Fibroblast of lung (primary cell): ENCODE results near the gene OPA1. TPM values are rescaled to one million over a fixed set of nuclear protein-coding genes. Genes with fewer than 3 reads are reported as not detected.

Source experiments
- DNase-seq, 2 donors: peaks; one replicate each; pipeline versions ENCODE4 v3.0.0 to v3.0.0-alpha.2; 2010; ENCODE audit warnings: low read depth in 2 of 2
- H2AFZ ChIP-seq: 2 replicates; pipeline ENCODE4 v1.5.1; 2012; ENCODE audit warnings: low read length, control low read depth, inconsistent platforms
- H3K27ac ChIP-seq: 2 replicates; pipeline ENCODE4 v1.5.1; 2011; ENCODE audit warnings: low read length, control low read depth; ENCODE audit not compliant: insufficient read depth
- H3K27me3 ChIP-seq: 2 replicates; pipeline ENCODE4 v1.5.1; 2011; ENCODE audit warnings: mild to moderate bottlenecking, low read length; ENCODE audit not compliant: control insufficient read depth, insufficient read depth
- H3K36me3 ChIP-seq: 2 replicates; pipeline ENCODE4 v1.5.1; 2011; ENCODE audit warnings: low read length; ENCODE audit not compliant: control insufficient read depth, insufficient read depth
- H3K4me1 ChIP-seq: 2 replicates; pipeline ENCODE4 v1.5.1; 2011; ENCODE audit warnings: low read length; ENCODE audit not compliant: control insufficient read depth, insufficient read depth; ENCODE audit errors: extremely low read depth
- H3K4me2 ChIP-seq: 2 replicates; pipeline ENCODE4 v1.5.1; 2011; ENCODE audit warnings: low read length, control low read depth; ENCODE audit not compliant: insufficient read depth; ENCODE audit errors: extremely low read depth
- H3K4me3 ChIP-seq, 4 experiments: fragments of 200-600 bp in 1 of 4; sonication (generic) in 1 of 4; replicated peaks in 1 of 4; 2 replicates each; pipeline ENCODE4 v1.5.1; 2011 to 2016; ENCODE audit warnings: low read length in 4 of 4, low read depth in 3 of 4, mild to moderate bottlenecking in 3 of 4, control low read depth in 2 of 4, inconsistent platforms in 1 of 4, mixed read lengths in 1 of 4; ENCODE audit not compliant: insufficient read depth in 1 of 4; ENCODE audit errors: control extremely low read depth in 1 of 4
- H3K79me2 ChIP-seq: 2 replicates; pipeline ENCODE4 v1.5.1; 2012; ENCODE audit warnings: mild to moderate bottlenecking, low read length, inconsistent platforms; ENCODE audit not compliant: control insufficient read depth, insufficient read depth
- H3K9ac ChIP-seq: 2 replicates; pipeline ENCODE4 v1.5.1; 2011; ENCODE audit warnings: mild to moderate bottlenecking, low read length, control low read depth; ENCODE audit not compliant: insufficient read depth
- H3K9me3 ChIP-seq: 2 replicates; pipeline ENCODE4 v1.5.1; 2012; ENCODE audit warnings: low read depth, low read length; ENCODE audit not compliant: control insufficient read depth, insufficient read depth
- H4K20me1 ChIP-seq: 2 replicates; pipeline ENCODE4 v1.5.1; 2011; ENCODE audit warnings: low read length; ENCODE audit not compliant: control insufficient read depth, insufficient read depth; ENCODE audit errors: extremely low read depth
- CTCF ChIP-seq, 2 donors: IDR thresholded peaks in 1 of 2; conservative IDR thresholded peaks in 1 of 2; 1 replicate in 1 of 2; 2 replicates in 1 of 2; pipeline ENCODE4 v1.5.1; 2011 to 2012; ENCODE audit warnings: low read length in 2 of 2, control low read depth in 1 of 2, inconsistent platforms in 1 of 2, low read depth in 1 of 2, mild to moderate bottlenecking in 1 of 2
- EZH2 ChIP-seq: IDR thresholded peaks from 2 replicates; pipeline ENCODE4 v1.5.1; 2012; ENCODE audit warnings: low read length, control low read depth, mild to moderate bottlenecking; ENCODE audit errors: missing control alignments
- polyA plus RNA-seq, 2 donors: library from polyadenylated mRNA; depleted of rRNA in 1 of 2; stranded (reverse) in 1 of 2; unstranded in 1 of 2; fragments of >200 nt; gene quantifications; 2 replicates each; pipeline ENCODE4 v1.2.1, GENCODE V29; 2011 to 2012; ENCODE audit warnings: missing spikeins in 1 of 2
- total RNA-seq: library from RNA; depleted of rRNA; stranded (reverse); fragments of >200 nt; gene quantifications from 2 replicates; pipeline ENCODE4 v1.2.1, GENCODE V29; 2014

Gene OPA1
- total and polyA plus RNA-seq, 2 donors (not counting 1 experiment from before 2014, with no cell fraction given), result 40.6 to 63.9 TPM

DNA sequence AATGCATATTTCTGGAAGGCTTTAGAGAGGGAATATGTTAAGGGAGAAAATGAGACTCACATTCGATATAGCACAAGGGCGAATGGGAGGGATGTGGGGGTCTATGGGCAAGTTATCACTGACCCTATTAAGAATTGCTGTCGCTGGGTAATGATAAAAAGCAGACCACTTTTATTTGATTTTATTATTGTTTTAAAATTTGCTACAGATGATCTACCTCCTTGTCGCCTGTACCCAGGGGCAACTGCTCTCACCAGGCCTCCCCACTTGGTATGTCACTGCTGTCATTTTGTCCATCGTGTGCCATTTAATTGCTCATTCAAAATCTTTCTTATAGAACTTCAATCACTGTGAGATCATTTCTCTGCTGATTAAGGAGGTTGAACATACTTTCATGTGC, 153.8 kb downstream of the OPA1 start:
- Histone ChIP-seq H3K9me3 (no peaks in the 10 kb centered on the region), H3K79me2 (no peaks in the 10 kb centered on the region), H4K20me1 (no peaks in the 10 kb centered on the region), H3K4me2 (no peak overlapping the region), H3K4me3 (no peak overlapping the region), H3K27ac (no peak overlapping the region), H3K4me1 (no peaks in the 10 kb centered on the region), H2AFZ (no peak overlapping the region), H3K9ac (no peak overlapping the region), H3K27me3 (peaks cover 4% of the 10 kb centered on the region), H3K36me3 (no peaks in the 10 kb centered on the region)
- DNase-seq, result no peak
- TF ChIP-seq CTCF (conservative IDR thresholded peaks at IDR 0.05 in 1 of 2, IDR thresholded peaks at IDR 0.05 in 1 of 2; ENCODE audit: low read depth in 1 of 2, low read length in 2 of 2) (no peak), EZH2 (no peak)

Other genes with a start within 250 kb of the OPA1 start
- not detected in 2 replicates for gene ATP13A5, start 214.5 kb upstream of the OPA1 start, total RNA-seq
- gene ATP13A5, start 214.5 kb upstream of the OPA1 start, polyA plus RNA-seq, result not detected in 2 replicates
- under 0.01 and 0.33 TPM in 2 replicates for gene ATP13A4, start 38.3 kb upstream of the OPA1 start, total RNA-seq
- gene ATP13A4, start 38.3 kb upstream of the OPA1 start, polyA plus RNA-seq, result 0.01 and 0.10 TPM in 2 replicates